ENCODE measurements around the gene ACOX3. TPM values are rescaled to one million over a fixed set of nuclear protein-coding genes. Genes with fewer than 3 reads are reported as not detected.
A peak's percentile ranks its signal among the peaks of the same experiment; 100 is the strongest.

Gene ACOX3
- total RNA-seq, 1 experiment from 2014 or later, result 18.9 TPM

- peaks cover 49% of the 10 kb centered on the region for H3K4me1 ChIP-seq (replicated peaks)
- no peak overlapping the region for H3K4me3 ChIP-seq
- H3K9me3 ChIP-seq (replicated peaks), result no peaks in the 10 kb centered on the region
- H3K27me3 ChIP-seq (replicated peaks), result no peaks in the 10 kb centered on the region
- H3K27ac ChIP-seq, result peak overlapping the region; percentile 60
- peak; percentile 89 to 97 for DNase-seq (ENCODE audit: low read depth in 1 of 2, low spot score in 2 of 2)
- peaks cover 40% of the 10 kb centered on the region for H3K36me3 ChIP-seq
Measured at GRCh38 chr4:8472689-8473197, 32.2 kb upstream of the ACOX3 start.

GRCh38 chr4:8472158-8472688 is 31.7 kb upstream of the ACOX3 start:
- Histone ChIP-seq H3K27me3 (replicated peaks) (no peaks in the 10 kb centered on the region), H3K4me1 (replicated peaks) (peaks cover 49% of the 10 kb centered on the region), H3K4me3 (no peak overlapping the region), H3K9me3 (replicated peaks) (no peaks in the 10 kb centered on the region), H3K27ac (peak overlapping the region; percentile 60), H3K36me3 (peaks cover 38% of the 10 kb centered on the region)
- DNase-seq (ENCODE audit: low read depth in 1 of 2, low spot score in 2 of 2), result no peak

GRCh38 chr4:8471211-8471875 is 30.8 kb upstream of the ACOX3 start:
- peaks cover 49% of the 10 kb centered on the region for H3K4me1 ChIP-seq (replicated peaks)
- no peak for DNase-seq (ENCODE audit: low read depth in 1 of 2, low spot score in 2 of 2)
- no peak overlapping the region; the same call in 1 of the 2 replicates for H3K27ac ChIP-seq
- H3K9me3 ChIP-seq (replicated peaks), result no peaks in the 10 kb centered on the region
- H3K36me3 ChIP-seq, result peaks cover 33% of the 10 kb centered on the region
- no peaks in the 10 kb centered on the region for H3K27me3 ChIP-seq (replicated peaks)
- H3K4me3 ChIP-seq, result no peak overlapping the region

- H3K27ac ChIP-seq, result no peak overlapping the region
- peaks cover 27% of the 10 kb centered on the region for H3K36me3 ChIP-seq
- DNase-seq (ENCODE audit: low read depth in 1 of 2, low spot score in 2 of 2), result no peak
- peaks cover 49% of the 10 kb centered on the region for H3K4me1 ChIP-seq (replicated peaks)
- no peaks in the 10 kb centered on the region for H3K9me3 ChIP-seq (replicated peaks)
- H3K27me3 ChIP-seq (replicated peaks), result no peaks in the 10 kb centered on the region
- H3K4me3 ChIP-seq, result no peak overlapping the region
Measured at GRCh38 chr4:8470451-8471024, 30.0 kb upstream of the ACOX3 start.

GRCh38 chr4:8469550-8469949 is 29.0 kb upstream of the ACOX3 start:
- DNase-seq (ENCODE audit: low read depth in 1 of 2, low spot score in 2 of 2), result no peak
- Histone ChIP-seq H3K27ac (no peak overlapping the region), H3K4me1 (replicated peaks) (peaks cover 44% of the 10 kb centered on the region), H3K9me3 (replicated peaks) (no peaks in the 10 kb centered on the region), H3K4me3 (no peak overlapping the region), H3K27me3 (replicated peaks) (no peaks in the 10 kb centered on the region), H3K36me3 (peaks cover 27% of the 10 kb centered on the region)

GRCh38 chr4:8468746-8469535 is 28.4 kb upstream of the ACOX3 start:
- Histone ChIP-seq H3K4me1 (replicated peaks) (peaks cover 38% of the 10 kb centered on the region), H3K4me3 (no peak overlapping the region), H3K27ac (no peak overlapping the region), H3K36me3 (peaks cover 25% of the 10 kb centered on the region), H3K27me3 (replicated peaks) (no peaks in the 10 kb centered on the region), H3K9me3 (replicated peaks) (no peaks in the 10 kb centered on the region)
- DNase-seq (ENCODE audit: low read depth in 1 of 2, low spot score in 2 of 2), result peak; percentile 57 to 71

- H3K36me3 ChIP-seq, result peaks cover 18% of the 10 kb centered on the region
- no peak overlapping the region for H3K27ac ChIP-seq
- H3K4me3 ChIP-seq, result no peak overlapping the region
- H3K9me3 ChIP-seq (replicated peaks), result no peaks in the 10 kb centered on the region
- no peak for DNase-seq (ENCODE audit: low read depth in 1 of 2, low spot score in 2 of 2)
- H3K27me3 ChIP-seq (replicated peaks), result no peaks in the 10 kb centered on the region
- peaks cover 22% of the 10 kb centered on the region for H3K4me1 ChIP-seq (replicated peaks)
Measured at GRCh38 chr4:8467016-8467415, 26.5 kb upstream of the ACOX3 start.

GRCh38 chr4:8465615-8466611 is 25.4 kb upstream of the ACOX3 start:
- no peak for DNase-seq (ENCODE audit: low read depth in 1 of 2, low spot score in 2 of 2)
- peaks cover 13% of the 10 kb centered on the region for H3K4me1 ChIP-seq (replicated peaks)
- no peaks in the 10 kb centered on the region for H3K27me3 ChIP-seq (replicated peaks)
- no peak overlapping the region for H3K4me3 ChIP-seq
- H3K9me3 ChIP-seq (replicated peaks), result no peaks in the 10 kb centered on the region
- H3K27ac ChIP-seq, result no peak overlapping the region
- H3K36me3 ChIP-seq, result peaks cover 18% of the 10 kb centered on the region

GRCh38 chr4:8464381-8464780 is 23.9 kb upstream of the ACOX3 start:
- peaks cover 13% of the 10 kb centered on the region for H3K36me3 ChIP-seq
- H3K4me1 ChIP-seq (replicated peaks), result peaks cover 9% of the 10 kb centered on the region
- H3K27ac ChIP-seq, result no peak overlapping the region
- H3K9me3 ChIP-seq (replicated peaks), result no peaks in the 10 kb centered on the region
- H3K4me3 ChIP-seq, result no peak overlapping the region
- DNase-seq (ENCODE audit: low read depth in 1 of 2, low spot score in 2 of 2), result no peak
- H3K27me3 ChIP-seq (replicated peaks), result no peaks in the 10 kb centered on the region

- no peak overlapping the region for H3K27ac ChIP-seq
- H3K4me1 ChIP-seq (replicated peaks), result peaks cover 3% of the 10 kb centered on the region
- peaks cover 8% of the 10 kb centered on the region for H3K36me3 ChIP-seq
- no peaks in the 10 kb centered on the region for H3K9me3 ChIP-seq (replicated peaks)
- H3K4me3 ChIP-seq, result no peak overlapping the region
- DNase-seq (ENCODE audit: low read depth in 1 of 2, low spot score in 2 of 2), result no peak
- no peaks in the 10 kb centered on the region for H3K27me3 ChIP-seq (replicated peaks)
Measured at GRCh38 chr4:8463811-8464210, 23.3 kb upstream of the ACOX3 start.

GRCh38 chr4:8461616-8462015 is 21.1 kb upstream of the ACOX3 start:
- Histone ChIP-seq H3K4me1 (replicated peaks) (no peaks in the 10 kb centered on the region), H3K4me3 (no peak overlapping the region), H3K27ac (no peak overlapping the region), H3K36me3 (no peaks in the 10 kb centered on the region), H3K27me3 (replicated peaks) (no peaks in the 10 kb centered on the region), H3K9me3 (replicated peaks) (no peaks in the 10 kb centered on the region)
- DNase-seq (ENCODE audit: low read depth in 1 of 2, low spot score in 2 of 2), result no peak

GRCh38 chr4:8461086-8461485 is 20.6 kb upstream of the ACOX3 start:
- Histone ChIP-seq H3K27me3 (replicated peaks) (no peaks in the 10 kb centered on the region), H3K9me3 (replicated peaks) (no peaks in the 10 kb centered on the region), H3K4me3 (no peak overlapping the region), H3K4me1 (replicated peaks) (no peaks in the 10 kb centered on the region), H3K27ac (no peak overlapping the region), H3K36me3 (no peaks in the 10 kb centered on the region)
- no peak for DNase-seq (ENCODE audit: low read depth in 1 of 2, low spot score in 2 of 2)

- H3K9me3 ChIP-seq (replicated peaks), result no peaks in the 10 kb centered on the region
- no peak for DNase-seq (ENCODE audit: low read depth in 1 of 2, low spot score in 2 of 2)
Measured at GRCh38 chr4:8459867-8460445, 19.4 kb upstream of the ACOX3 start.

More at GRCh38 chr4:8459867-8460445, 19.4 kb upstream of the ACOX3 start:
- Histone ChIP-seq H3K27ac (no peak overlapping the region), H3K4me1 (replicated peaks) (no peaks in the 10 kb centered on the region), H3K4me3 (no peak overlapping the region), H3K36me3 (no peaks in the 10 kb centered on the region), H3K27me3 (replicated peaks) (no peaks in the 10 kb centered on the region)
